ENCODE measurements around the gene HTR2C. TPM values are rescaled to one million over a fixed set of nuclear protein-coding genes. Genes with fewer than 3 reads are reported as not detected.

HTR2C gene
- total and polyA plus RNA-seq, 4 donors, result not detected

DNA sequence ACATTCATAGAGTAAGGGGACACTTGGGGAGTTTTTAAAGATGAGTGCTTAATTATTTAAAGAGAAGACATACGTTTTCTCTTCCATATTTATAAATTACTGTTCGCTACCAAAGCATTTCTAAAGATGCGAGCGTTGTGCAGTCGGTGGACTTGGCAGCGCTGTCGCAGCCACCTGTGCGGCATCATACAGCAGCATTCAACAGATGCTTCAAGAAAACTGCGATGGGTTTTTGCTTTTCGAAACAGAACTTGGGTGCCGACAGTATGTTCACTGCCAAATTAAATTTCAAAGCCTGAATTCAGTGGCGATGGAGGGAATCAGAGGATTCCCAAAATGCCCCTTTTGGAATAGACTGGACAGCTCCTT is 1.6 kb upstream of the HTR2C start:
- H3K9ac ChIP-seq (ENCODE audit: low read depth in 1 of 2, low read length in 2 of 2), result no peak overlapping the region
- no peak overlapping the region for H3K27ac ChIP-seq (ENCODE audit: low read depth in 1 of 2, low read length in 2 of 2)
- no peak for DNase-seq (ENCODE audit: low spot score)
- no peaks in the 10 kb centered on the region for H3K36me3 ChIP-seq (ENCODE audit: control insufficient read depth in 4 of 4, insufficient read depth in 3 of 4, low read depth in 1 of 4, low read length in 3 of 4)
- TF ChIP-seq SP1 (IDR thresholded peaks at IDR 0.05) (no peak), TAF1 (conservative IDR thresholded peaks at IDR 0.05) (no peak), GABPA (IDR thresholded peaks at IDR 0.05 in 1 of 2, conservative IDR thresholded peaks at IDR 0.05 in 1 of 2) (no peak), FOXA2 (IDR thresholded peaks at IDR 0.05) (no peak)
- TF ChIP-seq, protein P1, sequence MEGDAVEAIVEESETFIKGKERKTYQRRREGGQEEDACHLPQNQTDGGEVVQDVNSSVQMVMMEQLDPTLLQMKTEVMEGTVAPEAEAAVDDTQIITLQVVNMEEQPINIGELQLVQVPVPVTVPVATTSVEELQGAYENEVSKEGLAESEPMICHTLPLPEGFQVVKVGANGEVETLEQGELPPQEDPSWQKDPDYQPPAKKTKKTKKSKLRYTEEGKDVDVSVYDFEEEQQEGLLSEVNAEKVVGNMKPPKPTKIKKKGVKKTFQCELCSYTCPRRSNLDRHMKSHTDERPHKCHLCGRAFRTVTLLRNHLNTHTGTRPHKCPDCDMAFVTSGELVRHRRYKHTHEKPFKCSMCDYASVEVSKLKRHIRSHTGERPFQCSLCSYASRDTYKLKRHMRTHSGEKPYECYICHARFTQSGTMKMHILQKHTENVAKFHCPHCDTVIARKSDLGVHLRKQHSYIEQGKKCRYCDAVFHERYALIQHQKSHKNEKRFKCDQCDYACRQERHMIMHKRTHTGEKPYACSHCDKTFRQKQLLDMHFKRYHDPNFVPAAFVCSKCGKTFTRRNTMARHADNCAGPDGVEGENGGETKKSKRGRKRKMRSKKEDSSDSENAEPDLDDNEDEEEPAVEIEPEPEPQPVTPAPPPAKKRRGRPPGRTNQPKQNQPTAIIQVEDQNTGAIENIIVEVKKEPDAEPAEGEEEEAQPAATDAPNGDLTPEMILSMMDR (IDR thresholded peaks at IDR 0.05; ENCODE audit: low read depth, low read length, missing input control), result no peak
- TF ChIP-seq, protein P2, sequence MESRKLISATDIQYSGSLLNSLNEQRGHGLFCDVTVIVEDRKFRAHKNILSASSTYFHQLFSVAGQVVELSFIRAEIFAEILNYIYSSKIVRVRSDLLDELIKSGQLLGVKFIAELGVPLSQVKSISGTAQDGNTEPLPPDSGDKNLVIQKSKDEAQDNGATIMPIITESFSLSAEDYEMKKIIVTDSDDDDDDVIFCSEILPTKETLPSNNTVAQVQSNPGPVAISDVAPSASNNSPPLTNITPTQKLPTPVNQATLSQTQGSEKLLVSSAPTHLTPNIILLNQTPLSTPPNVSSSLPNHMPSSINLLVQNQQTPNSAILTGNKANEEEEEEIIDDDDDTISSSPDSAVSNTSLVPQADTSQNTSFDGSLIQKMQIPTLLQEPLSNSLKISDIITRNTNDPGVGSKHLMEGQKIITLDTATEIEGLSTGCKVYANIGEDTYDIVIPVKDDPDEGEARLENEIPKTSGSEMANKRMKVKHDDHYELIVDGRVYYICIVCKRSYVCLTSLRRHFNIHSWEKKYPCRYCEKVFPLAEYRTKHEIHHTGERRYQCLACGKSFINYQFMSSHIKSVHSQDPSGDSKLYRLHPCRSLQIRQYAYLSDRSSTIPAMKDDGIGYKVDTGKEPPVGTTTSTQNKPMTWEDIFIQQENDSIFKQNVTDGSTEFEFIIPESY (IDR thresholded peaks at IDR 0.05), result no peak
- peaks cover 0 to 8% (median 0%) of the 10 kb centered on the region in 4 donors for H3K4me1 ChIP-seq (ENCODE audit: control insufficient read depth in 4 of 4, insufficient read depth in 4 of 4, low read length in 3 of 4)
- WGBS, result 14% methylated on average over 12 of the region's 12 CpGs
- H3K27me3 ChIP-seq (ENCODE audit: control insufficient read depth in 4 of 4, insufficient read depth in 4 of 4, low read length in 3 of 4), result peaks cover 0 to 19% (median 4%) of the 10 kb centered on the region in 4 donors
- no peak overlapping the region for H3K4me3 ChIP-seq (ENCODE audit: low read depth in 1 of 3, low read length in 3 of 3)
- H3K9me3 ChIP-seq (ENCODE audit: control insufficient read depth in 4 of 4, low read length in 3 of 4), result peaks cover 0 to 2% (median 0%) of the 10 kb centered on the region in 4 donors

GRCh38 chrX:114582698-114583395 is 1.0 kb upstream of the HTR2C start:
- H3K4me3 ChIP-seq (ENCODE audit: low read depth in 1 of 3, low read length in 3 of 3), result no peak overlapping the region
- no peak overlapping the region for H3K9ac ChIP-seq (ENCODE audit: low read depth in 1 of 2, low read length in 2 of 2)
- H3K27ac ChIP-seq (ENCODE audit: low read depth in 1 of 2, low read length in 2 of 2), result no peak overlapping the region
- peaks cover 0 to 19% (median 4%) of the 10 kb centered on the region in 4 donors for H3K27me3 ChIP-seq (ENCODE audit: control insufficient read depth in 4 of 4, insufficient read depth in 4 of 4, low read length in 3 of 4)
- H3K4me1 ChIP-seq (ENCODE audit: control insufficient read depth in 4 of 4, insufficient read depth in 4 of 4, low read length in 3 of 4), result peaks cover 0 to 8% (median 0%) of the 10 kb centered on the region in 4 donors
- no peaks in the 10 kb centered on the region for H3K36me3 ChIP-seq (ENCODE audit: control insufficient read depth in 4 of 4, insufficient read depth in 3 of 4, low read depth in 1 of 4, low read length in 3 of 4)
- WGBS, result 6% methylated on average over 36 of the region's 36 CpGs
- TF ChIP-seq GABPA (IDR thresholded peaks at IDR 0.05 in 1 of 2, conservative IDR thresholded peaks at IDR 0.05 in 1 of 2) (no peak), JUND (IDR thresholded peaks at IDR 0.05) (no peak), REST (IDR thresholded peaks at IDR 0.05) (no peak), RAD21 (IDR thresholded peaks at IDR 0.05) (no peak), RXRA (IDR thresholded peaks at IDR 0.05) (no peak), HNF4G (IDR thresholded peaks at IDR 0.05) (no peak), TAF1 (conservative IDR thresholded peaks at IDR 0.05) (no peak), NR2F2 (IDR thresholded peaks at IDR 0.05) (no peak), YY1 (IDR thresholded peaks at IDR 0.05) (no peak), ATF3 (IDR thresholded peaks at IDR 0.05) (no peak), FOXA1 (IDR thresholded peaks at IDR 0.05) (no peak), SP1 (IDR thresholded peaks at IDR 0.05) (no peak), EGR1 (IDR thresholded peaks at IDR 0.05; ENCODE audit: low read depth in 2 of 2) (no peak), FOXA2 (IDR thresholded peaks at IDR 0.05) (no peak), MAX (IDR thresholded peaks at IDR 0.05) (no peak), HNF4A (conservative IDR thresholded peaks at IDR 0.05) (no peak)
- TF ChIP-seq, protein P1 (IDR thresholded peaks at IDR 0.05; ENCODE audit: low read depth, low read length, missing input control), result no peak
- TF ChIP-seq, protein P2 (IDR thresholded peaks at IDR 0.05), result no peak
- DNase-seq (ENCODE audit: low spot score), result no peak
- H3K9me3 ChIP-seq (ENCODE audit: control insufficient read depth in 4 of 4, low read length in 3 of 4), result peaks cover 0 to 2% (median 0%) of the 10 kb centered on the region in 4 donors

Measured in liver (tissue), 9 donors.